IMR-90 (cell line): ENCODE data around the gene CAMSAP3. TPM values are rescaled to one million over a fixed set of nuclear protein-coding genes. Genes with fewer than 3 reads are reported as not detected.
A peak's percentile ranks its signal among the peaks of the same experiment; 100 is the strongest.

Experiments used
- ATAC-seq: fragments of 200-7000 bp; cut with Tn5 transposase; 2 replicates; pipeline ENCODE4 v1.9.1; 2020; ENCODE audit warnings: low read depth, mild to moderate bottlenecking, moderate library complexity
- BruUV-seq: library from RNA; stranded (reverse); fragments of 400-500 nt; replicated peaks from 2 replicates; lab custom pipeline; 2021; lab: Mats Ljungman, UMichigan
- CTCF ChIA-PET: fragments of 300-600 bp; formaldehyde crosslinking; extraction: SDS; loops from one replicate; lab custom pipeline; 2021; ENCODE audit warnings: antibody characterized with exemption; lab: Yijun Ruan, JAX
- POLR2A ChIA-PET: fragments of 300-600 bp; sonication (Branson Sonifier 250); formaldehyde crosslinking; loops from one replicate; lab custom pipeline; 2022; ENCODE audit warnings: antibody characterized with exemption; ENCODE audit not compliant: unreplicated experiment; lab: Charles Lee
- DNase-seq: peaks from one replicate; pipeline ENCODE4 v3.0.0; 2013
- H2AFZ ChIP-seq: replicated peaks from 2 replicates; pipeline ENCODE3; 2013; ENCODE audit warnings: low read length, mild to moderate bottlenecking; ENCODE audit not compliant: poor library complexity
- H2AK5ac ChIP-seq: 2 replicates; pipeline ENCODE4 v1.6.1; 2013; ENCODE audit warnings: low read depth, low read length, inconsistent platforms
- H2AK9ac ChIP-seq: replicated peaks from 2 replicates; pipeline ENCODE3; 2013; ENCODE audit warnings: mild to moderate bottlenecking, low read depth, low read length, moderate library complexity; ENCODE audit not compliant: poor library complexity
- H2BK120ac ChIP-seq: 2 replicates; pipeline ENCODE4 v1.6.1; 2013; ENCODE audit warnings: low read depth, low read length, inconsistent platforms
- H2BK15ac ChIP-seq: 3 replicates; pipeline ENCODE4 v1.6.1; 2013; ENCODE audit warnings: low read depth, low read length, inconsistent platforms
- H2BK20ac ChIP-seq: 2 replicates; pipeline ENCODE4 v1.6.1; 2013; ENCODE audit warnings: low read depth, mild to moderate bottlenecking, inconsistent platforms, low read length, moderate library complexity
- H2BK5ac ChIP-seq: 2 replicates; pipeline ENCODE4 v1.6.1; 2013; ENCODE audit warnings: mild to moderate bottlenecking, low read depth, low read length, inconsistent platforms; ENCODE audit not compliant: poor library complexity, severe bottlenecking
- H3K14ac ChIP-seq: replicated peaks from 2 replicates; pipeline ENCODE4 v1.6.1; 2013; ENCODE audit warnings: low read depth, low read length, inconsistent platforms
- H3K18ac ChIP-seq: 2 replicates; pipeline ENCODE4 v1.6.1; 2013; ENCODE audit warnings: low read depth, low read length, control low read depth
- H3K23ac ChIP-seq: 2 replicates; pipeline ENCODE4 v1.6.1; 2013; ENCODE audit warnings: low read depth, low read length, inconsistent platforms
- H3K27ac ChIP-seq: 2 replicates; pipeline ENCODE4 v1.5.1; 2013; ENCODE audit warnings: mild to moderate bottlenecking, control low read depth, low read length; ENCODE audit not compliant: insufficient read depth
- H3K27me3 ChIP-seq: 2 replicates; pipeline ENCODE4 v1.6.1; 2013; ENCODE audit warnings: low read length; ENCODE audit not compliant: control insufficient read depth, insufficient read depth
- H3K36me3 ChIP-seq: 2 replicates; pipeline ENCODE4 v1.6.1; 2013; ENCODE audit warnings: low read length, mixed read lengths; ENCODE audit not compliant: control insufficient read depth, insufficient read depth
- H3K4ac ChIP-seq: 2 replicates; pipeline ENCODE4 v1.6.1; 2013; ENCODE audit warnings: low read depth, low read length, inconsistent platforms
- H3K4me1 ChIP-seq: 2 replicates; pipeline ENCODE4 v1.6.1; 2013; ENCODE audit warnings: low read length, mixed read lengths; ENCODE audit not compliant: control insufficient read depth, insufficient read depth
- H3K4me2 ChIP-seq: 2 replicates; pipeline ENCODE4 v1.6.1; 2013; ENCODE audit warnings: low read depth, mild to moderate bottlenecking, control low read depth, low read length, moderate library complexity
- H3K4me3 ChIP-seq: 2 replicates; pipeline ENCODE4 v1.5.1; 2013; ENCODE audit warnings: low read depth, mild to moderate bottlenecking, control low read depth, low read length, moderate library complexity; ENCODE audit not compliant: insufficient read depth
- H3K56ac ChIP-seq: 2 replicates; pipeline ENCODE4 v1.6.1; 2013; ENCODE audit warnings: low read length, inconsistent platforms; ENCODE audit not compliant: insufficient read depth; ENCODE audit errors: extremely low read depth
- H3K79me1 ChIP-seq, 2 experiments: 2 replicates each; pipeline ENCODE4 v1.6.1; 2013; ENCODE audit warnings: low read length in 2 of 2, inconsistent platforms in 1 of 2, low read depth in 1 of 2
- H3K9ac ChIP-seq: 2 replicates; pipeline ENCODE4 v1.6.1; 2013; ENCODE audit warnings: low read depth, low read length, control low read depth
- H3K9me1 ChIP-seq: 2 replicates; pipeline ENCODE4 v1.6.1; 2013; ENCODE audit warnings: low read length, inconsistent platforms; ENCODE audit not compliant: insufficient read depth
- H3K9me3 ChIP-seq: 2 replicates; pipeline ENCODE4 v1.6.1; 2013; ENCODE audit warnings: low read length; ENCODE audit not compliant: control insufficient read depth, insufficient read depth
- H4K20me1 ChIP-seq: 2 replicates; pipeline ENCODE4 v1.6.1; 2013; ENCODE audit warnings: low read length, inconsistent platforms; ENCODE audit not compliant: insufficient read depth
- H4K5ac ChIP-seq: 2 replicates; pipeline ENCODE4 v1.6.1; 2013; ENCODE audit warnings: mild to moderate bottlenecking, low read depth, low read length, control low read depth
- H4K8ac ChIP-seq, 2 experiments: 2 replicates each; pipeline ENCODE4 v1.6.1; 2013; ENCODE audit warnings: low read depth in 2 of 2, low read length in 2 of 2, control low read depth in 1 of 2, inconsistent platforms in 1 of 2
- H4K91ac ChIP-seq: 2 replicates; pipeline ENCODE4 v1.6.1; 2013; ENCODE audit warnings: low read depth, low read length, inconsistent platforms; ENCODE audit not compliant: insufficient read depth
- BHLHE40 ChIP-seq: fragments of 150-350 bp; IDR thresholded peaks from 2 replicates; pipeline ENCODE4 v1.6.1; 2016; ENCODE audit warnings: mild to moderate bottlenecking, low read depth, low read length
- CEBPB ChIP-seq: IDR thresholded peaks from 2 replicates; pipeline ENCODE4 v1.6.1; 2012; ENCODE audit warnings: low read depth, low read length, improper control_type of control experiment
- CHD1 ChIP-seq: IDR thresholded peaks from 2 replicates; pipeline ENCODE4 v1.6.1; 2012; ENCODE audit warnings: low read depth, low read length, improper control_type of control experiment
- FOS ChIP-seq: fragments of 150-350 bp; IDR thresholded peaks from 2 replicates; pipeline ENCODE4 v1.6.1; 2016; ENCODE audit warnings: low read depth, low read length
- MAFK ChIP-seq: IDR thresholded peaks from 2 replicates; pipeline ENCODE4 v1.6.1; 2012; ENCODE audit warnings: low read depth, low read length, improper control_type of control experiment
- MAZ ChIP-seq: IDR thresholded peaks from 2 replicates; pipeline ENCODE4 v1.6.1; 2012; ENCODE audit warnings: low read depth, mild to moderate bottlenecking, low read length, improper control_type of control experiment, moderate library complexity, borderline replicate concordance
- MXI1 ChIP-seq: IDR thresholded peaks from 2 replicates; pipeline ENCODE4 v1.6.1; 2012; ENCODE audit warnings: low read depth, mild to moderate bottlenecking, low read length, moderate library complexity, borderline replicate concordance
- NFE2L2 ChIP-seq: fragments of 150-350 bp; IDR thresholded peaks from 2 replicates; pipeline ENCODE4 v1.6.1; 2016; ENCODE audit warnings: low read depth, mild to moderate bottlenecking, low read length
- POLR2A ChIP-seq: IDR thresholded peaks from 2 replicates; pipeline ENCODE4 v1.6.1; 2012; ENCODE audit warnings: mild to moderate bottlenecking, low read depth, low read length
- RAD21 ChIP-seq: IDR thresholded peaks from 2 replicates; pipeline ENCODE4 v1.6.1; 2012; ENCODE audit warnings: low read length, improper control_type of control experiment
- RCOR1 ChIP-seq: IDR thresholded peaks from 2 replicates; pipeline ENCODE4 v1.6.1; 2012; ENCODE audit warnings: mild to moderate bottlenecking, low read length, improper control_type of control experiment; ENCODE audit not compliant: insufficient replicate concordance
- RFX5 ChIP-seq: IDR thresholded peaks from 2 replicates; pipeline ENCODE4 v1.8.0; 2012; ENCODE audit warnings: low read depth, mild to moderate bottlenecking, low read length, moderate library complexity
- SMC3 ChIP-seq: fragments of 150-350 bp; IDR thresholded peaks from 2 replicates; pipeline ENCODE4 v1.6.1; 2016; ENCODE audit warnings: low read depth, mild to moderate bottlenecking, antibody characterized with exemption, low read length, moderate library complexity
- WGBS, 2 experiments: methylation state at CpG; one replicate each; pipeline versions ENCODE4 v1.1.5 to v1.1.7; 2013; ENCODE audit warnings: missing lambda C conversion rate in 2 of 2; ENCODE audit not compliant: insufficient read length in 1 of 2; ENCODE audit errors: extremely low coverage in 2 of 2; 5-methylcytosine and 5-hydroxymethylcytosine counted together
- dilution Hi-C: fragments of 300-500 bp; cut with HindIII; formaldehyde crosslinking; loops from one replicate; pipeline ENCODE4 v1.14.3; 2018; ENCODE audit warnings: low sequenced_read_pairs; ENCODE audit not compliant: unreplicated experiment
- in situ Hi-C: fragments of 300-500 bp; cut with MboI; formaldehyde crosslinking; loops from 3 replicates; pipeline ENCODE4 v1.14.3; 2019; ENCODE audit warnings: low sequenced_read_pairs, inconsistent platforms, mixed read lengths
- intact Hi-C: fragments of 100-400 bp; cut with micrococcal nuclease; formaldehyde crosslinking; loops from 2 replicates; pipeline ENCODE4 v1.10.0; 2022
- polyA plus RNA-seq, 3 experiments: library from polyadenylated mRNA; depleted of rRNA; stranded (reverse); fragments of >200 nt; gene quantifications; 2 replicates each; pipeline ENCODE4 v1.2.3, GENCODE V29; 2012; ENCODE audit warnings: low replicate concordance in 1 of 3
- total RNA-seq: library from RNA; depleted of rRNA; stranded (reverse); fragments of >200 nt; gene quantifications from 2 replicates; pipeline ENCODE4 v1.2.3, GENCODE V29; 2012
- TF ChIP-seq, protein P1 (sequence below): fragments of 150-350 bp; IDR thresholded peaks from 2 replicates; pipeline ENCODE4 v1.6.1; 2017; ENCODE audit warnings: mild to moderate bottlenecking, antibody characterized with exemption, low read length, low read depth
- TF ChIP-seq, protein P2 (sequence below): fragments of 150-350 bp; IDR thresholded peaks from 2 replicates; pipeline ENCODE4 v1.6.1; 2016; ENCODE audit warnings: low read depth, mild to moderate bottlenecking, low read length, moderate library complexity, borderline replicate concordance
- TF ChIP-seq, protein P3 (sequence below): conservative IDR thresholded peaks from 2 replicates; pipeline ENCODE4 v1.5.1; 2012; ENCODE audit warnings: mild to moderate bottlenecking, low read depth, low read length, improper control_type of control experiment

Gene CAMSAP3
- total and polyA plus RNA-seq, 2 of the 4 experiments (the other 2 are of a cell fraction): not detected

DNA sequence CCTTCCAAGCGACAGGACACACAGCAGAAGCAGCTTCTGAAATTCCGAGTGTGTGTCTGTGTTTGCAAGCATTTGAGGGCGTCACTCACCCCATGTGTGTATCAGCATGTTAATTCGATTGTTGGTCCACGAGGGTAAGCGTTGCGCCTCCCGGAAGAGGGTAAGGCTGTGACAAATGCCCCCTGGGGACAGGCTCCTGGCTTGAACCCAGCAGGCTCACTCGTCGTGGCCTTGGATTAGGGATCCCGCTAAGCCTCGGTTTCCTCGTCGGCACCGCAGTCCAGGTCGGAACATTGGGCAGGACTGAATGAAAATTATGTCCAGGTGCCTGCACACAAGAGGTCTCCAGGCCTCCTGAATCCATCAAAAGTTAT is 40.6 kb downstream of the CAMSAP3 start:
- 69% methylated on average over 12 of the region's 16 CpGs; no CpG with 5 or more reads in 1 of the 2 experiments for WGBS, 2 experiments
- no TSS peak for BruUV-seq

More for the DNA sequence above, 40.6 kb downstream of the CAMSAP3 start:
- ChIA-PET CTCF (interaction anchor here (1.1 kb wide), 1 partner anchor 68 kb away, joined by 4 read pairs; no protein-coding TSS in a partner anchor), POLR2A (no interaction called here)
- in situ Hi-C loops: no loop called here
- Histone ChIP-seq H3K9ac (no peak overlapping the region), H3K79me1 (no peaks in the 10 kb centered on the region), H4K5ac (no peak overlapping the region; the same call in 1 of the 2 replicates), H2BK5ac (no peak overlapping the region), H3K4ac (no peak overlapping the region), H3K4me3 (no peak overlapping the region), H2AFZ (peak overlapping the region; percentile 82), H3K56ac (no peak overlapping the region), H2BK120ac (no peak overlapping the region), H3K9me3 (no peaks in the 10 kb centered on the region), H2BK15ac (no peak overlapping the region), H3K36me3 (peaks cover 4% of the 10 kb centered on the region; the same call in 1 of the 2 replicates), H4K8ac (no peak overlapping the region; a peak in 1 of 4 replicates), H3K4me2 (no peak overlapping the region), H4K91ac (no peak overlapping the region), H3K9me1 (peaks cover 12% of the 10 kb centered on the region), H3K4me1 (no peaks in the 10 kb centered on the region), H3K18ac (no peak overlapping the region), H2AK5ac (no peak overlapping the region), H2BK20ac (no peak overlapping the region), H3K27ac (no peak overlapping the region), H3K23ac (no peak overlapping the region), H3K14ac (no peak overlapping the region), H3K27me3 (peaks cover 14% of the 10 kb centered on the region; the same call in 1 of the 2 replicates), H4K20me1 (peaks cover 5% of the 10 kb centered on the region; the same call in 1 of the 2 replicates), H2AK9ac (peak overlapping the region; percentile 76)
- TF ChIP-seq, protein P1, sequence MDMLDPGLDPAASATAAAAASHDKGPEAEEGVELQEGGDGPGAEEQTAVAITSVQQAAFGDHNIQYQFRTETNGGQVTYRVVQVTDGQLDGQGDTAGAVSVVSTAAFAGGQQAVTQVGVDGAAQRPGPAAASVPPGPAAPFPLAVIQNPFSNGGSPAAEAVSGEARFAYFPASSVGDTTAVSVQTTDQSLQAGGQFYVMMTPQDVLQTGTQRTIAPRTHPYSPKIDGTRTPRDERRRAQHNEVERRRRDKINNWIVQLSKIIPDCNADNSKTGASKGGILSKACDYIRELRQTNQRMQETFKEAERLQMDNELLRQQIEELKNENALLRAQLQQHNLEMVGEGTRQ: no peak
- no peak for TF ChIP-seq RFX5
- no peak for TF ChIP-seq CHD1
- no peak for TF ChIP-seq NFE2L2
- TF ChIP-seq RAD21: no peak
- no peak for TF ChIP-seq RCOR1
- TF ChIP-seq, protein P2, sequence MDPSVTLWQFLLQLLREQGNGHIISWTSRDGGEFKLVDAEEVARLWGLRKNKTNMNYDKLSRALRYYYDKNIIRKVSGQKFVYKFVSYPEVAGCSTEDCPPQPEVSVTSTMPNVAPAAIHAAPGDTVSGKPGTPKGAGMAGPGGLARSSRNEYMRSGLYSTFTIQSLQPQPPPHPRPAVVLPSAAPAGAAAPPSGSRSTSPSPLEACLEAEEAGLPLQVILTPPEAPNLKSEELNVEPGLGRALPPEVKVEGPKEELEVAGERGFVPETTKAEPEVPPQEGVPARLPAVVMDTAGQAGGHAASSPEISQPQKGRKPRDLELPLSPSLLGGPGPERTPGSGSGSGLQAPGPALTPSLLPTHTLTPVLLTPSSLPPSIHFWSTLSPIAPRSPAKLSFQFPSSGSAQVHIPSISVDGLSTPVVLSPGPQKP: no peak
- TF ChIP-seq CEBPB: no peak
- no peak for TF ChIP-seq SMC3
- TF ChIP-seq MXI1: no peak
- no peak for TF ChIP-seq MAZ
- TF ChIP-seq, protein P3, sequence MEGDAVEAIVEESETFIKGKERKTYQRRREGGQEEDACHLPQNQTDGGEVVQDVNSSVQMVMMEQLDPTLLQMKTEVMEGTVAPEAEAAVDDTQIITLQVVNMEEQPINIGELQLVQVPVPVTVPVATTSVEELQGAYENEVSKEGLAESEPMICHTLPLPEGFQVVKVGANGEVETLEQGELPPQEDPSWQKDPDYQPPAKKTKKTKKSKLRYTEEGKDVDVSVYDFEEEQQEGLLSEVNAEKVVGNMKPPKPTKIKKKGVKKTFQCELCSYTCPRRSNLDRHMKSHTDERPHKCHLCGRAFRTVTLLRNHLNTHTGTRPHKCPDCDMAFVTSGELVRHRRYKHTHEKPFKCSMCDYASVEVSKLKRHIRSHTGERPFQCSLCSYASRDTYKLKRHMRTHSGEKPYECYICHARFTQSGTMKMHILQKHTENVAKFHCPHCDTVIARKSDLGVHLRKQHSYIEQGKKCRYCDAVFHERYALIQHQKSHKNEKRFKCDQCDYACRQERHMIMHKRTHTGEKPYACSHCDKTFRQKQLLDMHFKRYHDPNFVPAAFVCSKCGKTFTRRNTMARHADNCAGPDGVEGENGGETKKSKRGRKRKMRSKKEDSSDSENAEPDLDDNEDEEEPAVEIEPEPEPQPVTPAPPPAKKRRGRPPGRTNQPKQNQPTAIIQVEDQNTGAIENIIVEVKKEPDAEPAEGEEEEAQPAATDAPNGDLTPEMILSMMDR: no peak
- no peak for TF ChIP-seq BHLHE40
- TF ChIP-seq POLR2A: no peak
- no peak for TF ChIP-seq MAFK
- no peak for TF ChIP-seq FOS
- dilution Hi-C loops: no loop called here
- ATAC-seq: no peak
- intact Hi-C loops: no loop called here
- no peak for DNase-seq
